WERI-Rb-1 (cell line): ENCODE data around the gene ADARB2.

Experiments used
- DNase-seq: peaks from one replicate; pipeline ENCODE4 v3.0.0-alpha.2; 2020
- H3K27ac ChIP-seq: fragments of 250-450 bp; sonication (Bioruptor Pico); 2 replicates; pipeline ENCODE4 v1.5.1; 2020; ENCODE audit warnings: mild to moderate bottlenecking, moderate library complexity
- H3K27me3 ChIP-seq: fragments of 250-450 bp; sonication (Bioruptor Pico); 2 replicates; pipeline ENCODE4 v1.5.1; 2021; ENCODE audit warnings: mild to moderate bottlenecking, low read depth, moderate library complexity; ENCODE audit not compliant: insufficient read depth, severe bottlenecking
- H3K36me3 ChIP-seq: fragments of 250-450 bp; sonication (Bioruptor Pico); 2 replicates; pipeline ENCODE4 v1.5.1; 2020; ENCODE audit warnings: mild to moderate bottlenecking, moderate library complexity
- H3K4me3 ChIP-seq: 2 replicates; pipeline ENCODE4 v1.5.1; 2011; ENCODE audit warnings: low read depth, mild to moderate bottlenecking, control low read depth, low read length
- H3K9me3 ChIP-seq: fragments of 250-450 bp; sonication (Bioruptor Pico); 2 replicates; pipeline ENCODE4 v1.5.1; 2021; ENCODE audit warnings: mild to moderate bottlenecking, moderate library complexity; ENCODE audit not compliant: severe bottlenecking
- TF ChIP-seq, protein P1 (sequence below): IDR thresholded peaks from 2 replicates; pipeline ENCODE4 v1.5.1; 2011; ENCODE audit warnings: low read depth, mild to moderate bottlenecking, control low read depth, inconsistent platforms, low read length

ADARB2 gene

DNA sequence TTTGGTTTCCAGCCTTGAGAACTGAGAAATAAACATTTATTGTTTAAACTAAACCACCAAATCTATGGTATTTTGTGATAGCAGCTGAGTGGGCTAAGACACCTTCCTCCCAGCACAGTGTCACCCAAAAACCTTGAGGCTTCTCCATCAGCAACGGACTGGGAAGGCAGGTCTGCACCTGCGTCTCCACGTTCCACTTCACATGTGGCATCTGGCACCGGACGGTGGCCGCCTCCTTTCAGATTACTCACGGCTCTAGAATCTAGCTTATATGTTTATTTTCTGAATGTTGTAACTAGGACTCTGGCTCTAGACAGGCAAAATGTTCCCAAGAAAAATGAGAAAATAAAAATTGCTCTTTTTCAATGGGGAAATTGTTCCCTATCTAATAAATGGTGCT lies 201.0 kb downstream of the ADARB2 start:
- DNase-seq, result no peak
- no peaks in the 10 kb centered on the region for H3K36me3 ChIP-seq
- H3K27ac ChIP-seq, result no peak overlapping the region
- no peak overlapping the region for H3K4me3 ChIP-seq
- TF ChIP-seq, protein P1, sequence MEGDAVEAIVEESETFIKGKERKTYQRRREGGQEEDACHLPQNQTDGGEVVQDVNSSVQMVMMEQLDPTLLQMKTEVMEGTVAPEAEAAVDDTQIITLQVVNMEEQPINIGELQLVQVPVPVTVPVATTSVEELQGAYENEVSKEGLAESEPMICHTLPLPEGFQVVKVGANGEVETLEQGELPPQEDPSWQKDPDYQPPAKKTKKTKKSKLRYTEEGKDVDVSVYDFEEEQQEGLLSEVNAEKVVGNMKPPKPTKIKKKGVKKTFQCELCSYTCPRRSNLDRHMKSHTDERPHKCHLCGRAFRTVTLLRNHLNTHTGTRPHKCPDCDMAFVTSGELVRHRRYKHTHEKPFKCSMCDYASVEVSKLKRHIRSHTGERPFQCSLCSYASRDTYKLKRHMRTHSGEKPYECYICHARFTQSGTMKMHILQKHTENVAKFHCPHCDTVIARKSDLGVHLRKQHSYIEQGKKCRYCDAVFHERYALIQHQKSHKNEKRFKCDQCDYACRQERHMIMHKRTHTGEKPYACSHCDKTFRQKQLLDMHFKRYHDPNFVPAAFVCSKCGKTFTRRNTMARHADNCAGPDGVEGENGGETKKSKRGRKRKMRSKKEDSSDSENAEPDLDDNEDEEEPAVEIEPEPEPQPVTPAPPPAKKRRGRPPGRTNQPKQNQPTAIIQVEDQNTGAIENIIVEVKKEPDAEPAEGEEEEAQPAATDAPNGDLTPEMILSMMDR, result no peak
- peaks cover 3% of the 10 kb centered on the region for H3K27me3 ChIP-seq
- H3K9me3 ChIP-seq, result no peaks in the 10 kb centered on the region

DNA sequence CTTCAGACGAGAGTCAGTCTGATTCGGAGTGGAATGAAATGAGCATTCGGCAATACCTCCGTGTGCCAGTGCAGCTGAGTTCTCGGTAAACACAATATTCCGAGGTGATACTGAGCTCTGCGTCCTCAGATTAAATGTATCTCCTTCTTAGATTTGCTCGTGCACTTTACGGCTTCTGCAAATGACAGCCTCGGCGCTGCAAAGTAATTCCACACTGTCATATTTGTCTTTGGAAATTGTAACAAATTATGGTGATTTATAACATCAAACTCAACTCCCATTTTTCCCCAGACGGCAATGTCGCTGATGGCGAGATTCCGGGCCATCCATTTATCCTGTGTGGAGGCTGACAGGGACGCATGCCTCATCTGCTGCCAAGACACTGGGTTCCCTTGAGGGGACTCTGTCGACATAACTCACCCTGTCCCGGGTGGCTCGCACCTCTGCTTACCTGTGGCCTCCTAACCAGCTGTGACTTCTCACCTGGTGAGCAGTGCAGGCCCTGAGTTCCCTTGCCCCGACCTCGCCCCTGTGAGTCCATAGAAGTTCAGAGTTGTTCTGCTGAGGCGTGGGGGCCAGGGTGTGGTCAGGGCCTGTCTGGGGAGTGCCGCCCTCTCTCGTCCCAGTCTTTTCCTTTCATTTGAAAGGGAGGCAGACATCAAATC lies 201.9 kb downstream of the ADARB2 start:
- H3K36me3 ChIP-seq, result no peaks in the 10 kb centered on the region
- TF ChIP-seq, protein P1, result no peak
- DNase-seq, result no peak
- H3K27me3 ChIP-seq, result peaks cover 3% of the 10 kb centered on the region
- no peak overlapping the region for H3K27ac ChIP-seq
- H3K4me3 ChIP-seq, result no peak overlapping the region
- no peaks in the 10 kb centered on the region for H3K9me3 ChIP-seq

DNA sequence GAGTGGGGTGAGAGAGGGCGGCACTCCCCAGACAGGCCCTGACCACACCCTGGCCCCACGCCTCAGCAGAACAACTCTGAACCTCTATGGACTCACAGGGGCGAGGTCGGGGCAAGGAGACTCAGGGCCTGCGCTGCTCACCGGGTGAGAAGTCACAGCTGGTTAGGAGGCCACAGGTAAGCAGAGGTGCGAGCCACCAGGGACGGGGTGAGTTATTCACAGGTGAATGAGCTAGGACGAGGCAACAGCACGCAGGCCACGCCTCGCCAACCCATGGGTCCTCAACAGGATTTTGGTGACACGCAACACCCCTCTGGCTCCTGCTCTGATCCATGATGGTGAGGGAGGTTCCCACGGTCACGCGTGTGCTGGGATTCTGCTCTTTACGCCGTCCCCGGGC lies 202.5 kb downstream of the ADARB2 start:
- no peak overlapping the region for H3K27ac ChIP-seq
- H3K4me3 ChIP-seq, result no peak overlapping the region
- DNase-seq, result no peak
- TF ChIP-seq, protein P1, result no peak
- H3K27me3 ChIP-seq, result peaks cover 3% of the 10 kb centered on the region
- no peaks in the 10 kb centered on the region for H3K9me3 ChIP-seq
- H3K36me3 ChIP-seq, result no peaks in the 10 kb centered on the region

DNA sequence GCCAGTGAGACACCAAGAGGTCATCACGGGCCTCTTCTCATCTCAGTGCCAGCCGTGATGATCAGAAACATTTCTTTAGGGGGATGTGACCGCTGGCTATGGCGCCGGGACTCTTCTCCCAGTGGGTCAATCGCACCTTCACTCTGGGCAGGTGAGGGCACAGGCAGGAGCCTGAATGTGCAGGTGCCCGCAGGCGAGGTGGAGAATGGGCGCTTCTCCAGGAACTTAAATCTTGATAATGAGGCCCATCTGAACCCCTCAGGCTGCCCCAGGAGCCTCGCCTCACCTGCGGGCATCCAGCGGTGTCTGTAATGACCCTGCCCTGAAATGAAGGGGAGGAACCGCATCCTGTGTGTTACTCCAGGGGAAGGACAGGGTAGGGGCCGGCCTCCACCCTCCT lies 204.7 kb downstream of the ADARB2 start:
- Histone ChIP-seq H3K27ac (no peak overlapping the region), H3K36me3 (no peaks in the 10 kb centered on the region), H3K9me3 (no peaks in the 10 kb centered on the region), H3K27me3 (no peaks in the 10 kb centered on the region), H3K4me3 (no peak overlapping the region)
- TF ChIP-seq, protein P1, result no peak
- DNase-seq, result no peak

DNA sequence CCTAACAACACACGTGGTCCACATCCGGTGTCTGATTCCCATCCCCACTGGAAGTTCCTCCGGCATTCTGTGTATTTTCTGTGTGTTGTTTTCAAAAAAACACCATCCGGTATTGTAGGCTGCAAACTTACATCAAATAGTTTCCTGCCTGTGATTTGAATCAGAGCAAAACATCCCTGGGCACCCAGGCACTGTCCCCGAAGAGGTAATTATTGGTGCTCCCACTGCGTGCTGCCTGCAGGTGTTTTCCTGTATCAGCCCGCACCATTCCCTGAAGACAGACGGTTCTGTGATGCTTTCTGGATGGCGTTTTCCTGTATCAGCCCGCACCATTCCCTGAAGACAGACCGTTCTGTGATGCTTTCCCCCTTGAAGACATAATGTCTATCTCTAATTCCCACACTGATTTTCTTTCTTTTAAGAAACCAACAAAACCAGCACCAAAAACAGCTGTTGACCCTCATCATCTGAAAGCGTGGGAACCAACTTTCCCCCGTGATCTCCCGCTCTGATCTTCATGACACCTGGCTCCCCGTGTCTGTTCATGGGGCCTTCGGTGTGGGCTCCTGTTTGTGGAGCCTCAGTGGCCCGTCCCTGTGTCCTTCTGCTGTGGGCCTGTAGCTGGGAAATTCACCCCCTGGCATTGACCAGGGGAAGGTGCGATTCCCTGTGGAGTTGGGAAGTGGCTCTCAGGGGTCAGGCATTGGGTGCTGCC lies 205.3 kb downstream of the ADARB2 start:
- Histone ChIP-seq H3K36me3 (no peaks in the 10 kb centered on the region), H3K4me3 (no peak overlapping the region), H3K27ac (no peak overlapping the region), H3K27me3 (no peaks in the 10 kb centered on the region), H3K9me3 (no peaks in the 10 kb centered on the region)
- DNase-seq, result no peak
- TF ChIP-seq, protein P1, result no peak
